Astrocyte of the cerebellum (primary cell): ENCODE measurements around the gene VEZT.

ENCODE experiments used
- DNase-seq: peaks from one replicate; pipeline ENCODE4 v3.0.0-alpha.2; 2011; ENCODE audit warnings: low read depth
- H3K4me3 ChIP-seq: 2 replicates; pipeline ENCODE4 v1.5.1; 2011; ENCODE audit warnings: mild to moderate bottlenecking, low read depth, low read length, moderate library complexity
- CTCF ChIP-seq: IDR thresholded peaks from 2 replicates; pipeline ENCODE4 v1.5.1; 2012; ENCODE audit warnings: low read length, low read depth, moderate library complexity, mild to moderate bottlenecking; ENCODE audit errors: missing control alignments
- in situ Hi-C: cut with HindIII; loops from 2 replicates; pipeline ENCODE4 v1.10.0; 2017; ENCODE audit warnings: low sequenced_read_pairs

The VEZT gene

GRCh38 chr12:95241761-95242506 lies 24.3 kb downstream of the VEZT start:
- TF ChIP-seq CTCF: no peak
- DNase-seq: no peak
- H3K4me3 ChIP-seq: no peak overlapping the region
- in situ Hi-C loops: no loop called here

- no peak for TF ChIP-seq CTCF
- H3K4me3 ChIP-seq: no peak overlapping the region
- in situ Hi-C loops: no loop called here
- DNase-seq: no peak
These were observed 26.0 kb downstream of the VEZT start for GRCh38 chr12:95243497-95244183.

GRCh38 chr12:95244350-95244749 lies 26.7 kb downstream of the VEZT start:
- no peak overlapping the region for H3K4me3 ChIP-seq
- no peak for DNase-seq
- in situ Hi-C loops: no loop called here
- no peak for TF ChIP-seq CTCF

GRCh38 chr12:95248095-95248494 lies 30.5 kb downstream of the VEZT start:
- H3K4me3 ChIP-seq: no peak overlapping the region
- DNase-seq: no peak
- TF ChIP-seq CTCF: no peak
- in situ Hi-C loops: no loop called here

GRCh38 chr12:95248604-95249360 lies 31.2 kb downstream of the VEZT start:
- no peak for TF ChIP-seq CTCF
- no peak overlapping the region for H3K4me3 ChIP-seq
- no peak for DNase-seq
- in situ Hi-C loops: no loop called here

GRCh38 chr12:95253386-95253785 lies 35.8 kb downstream of the VEZT start:
- in situ Hi-C loops: no loop called here
- DNase-seq: no peak
- no peak overlapping the region for H3K4me3 ChIP-seq
- TF ChIP-seq CTCF: no peak
